ENCODE data around the gene UBE2J1.

Gene UBE2J1

GRCh38 chr6:89385156-89385667 is 32.7 kb upstream of the UBE2J1 start (continued):
- TF ChIP-seq, protein P1, sequence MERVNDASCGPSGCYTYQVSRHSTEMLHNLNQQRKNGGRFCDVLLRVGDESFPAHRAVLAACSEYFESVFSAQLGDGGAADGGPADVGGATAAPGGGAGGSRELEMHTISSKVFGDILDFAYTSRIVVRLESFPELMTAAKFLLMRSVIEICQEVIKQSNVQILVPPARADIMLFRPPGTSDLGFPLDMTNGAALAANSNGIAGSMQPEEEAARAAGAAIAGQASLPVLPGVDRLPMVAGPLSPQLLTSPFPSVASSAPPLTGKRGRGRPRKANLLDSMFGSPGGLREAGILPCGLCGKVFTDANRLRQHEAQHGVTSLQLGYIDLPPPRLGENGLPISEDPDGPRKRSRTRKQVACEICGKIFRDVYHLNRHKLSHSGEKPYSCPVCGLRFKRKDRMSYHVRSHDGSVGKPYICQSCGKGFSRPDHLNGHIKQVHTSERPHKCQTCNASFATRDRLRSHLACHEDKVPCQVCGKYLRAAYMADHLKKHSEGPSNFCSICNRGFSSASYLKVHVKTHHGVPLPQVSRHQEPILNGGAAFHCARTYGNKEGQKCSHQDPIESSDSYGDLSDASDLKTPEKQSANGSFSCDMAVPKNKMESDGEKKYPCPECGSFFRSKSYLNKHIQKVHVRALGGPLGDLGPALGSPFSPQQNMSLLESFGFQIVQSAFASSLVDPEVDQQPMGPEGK (CRISPR knock-in tag; IDR thresholded peaks at IDR 0.05; ENCODE audit: borderline replicate concordance), result no peak

- no peak for TF ChIP-seq CSDC2 (CRISPR knock-in tag; IDR thresholded peaks at IDR 0.05)
- TF ChIP-seq, protein P2, sequence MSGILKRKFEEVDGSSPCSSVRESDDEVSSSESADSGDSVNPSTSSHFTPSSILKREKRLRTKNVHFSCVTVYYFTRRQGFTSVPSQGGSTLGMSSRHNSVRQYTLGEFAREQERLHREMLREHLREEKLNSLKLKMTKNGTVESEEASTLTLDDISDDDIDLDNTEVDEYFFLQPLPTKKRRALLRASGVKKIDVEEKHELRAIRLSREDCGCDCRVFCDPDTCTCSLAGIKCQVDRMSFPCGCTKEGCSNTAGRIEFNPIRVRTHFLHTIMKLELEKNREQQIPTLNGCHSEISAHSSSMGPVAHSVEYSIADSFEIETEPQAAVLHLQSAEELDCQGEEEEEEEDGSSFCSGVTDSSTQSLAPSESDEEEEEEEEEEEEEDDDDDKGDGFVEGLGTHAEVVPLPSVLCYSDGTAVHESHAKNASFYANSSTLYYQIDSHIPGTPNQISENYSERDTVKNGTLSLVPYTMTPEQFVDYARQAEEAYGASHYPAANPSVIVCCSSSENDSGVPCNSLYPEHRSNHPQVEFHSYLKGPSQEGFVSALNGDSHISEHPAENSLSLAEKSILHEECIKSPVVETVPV (CRISPR knock-in tag; IDR thresholded peaks at IDR 0.05), result no peak
- TF ChIP-seq TOX (CRISPR knock-in tag; IDR thresholded peaks at IDR 0.05; ENCODE audit: borderline replicate concordance), result no peak
- no peak for TF ChIP-seq PPARA (CRISPR knock-in tag; IDR thresholded peaks at IDR 0.05; ENCODE audit: borderline replicate concordance)
- no peak for TF ChIP-seq POU6F1 (CRISPR knock-in tag; IDR thresholded peaks at IDR 0.05; ENCODE audit: borderline replicate concordance, low read depth)
- no peak for TF ChIP-seq ZNF565 (CRISPR knock-in tag; conservative IDR thresholded peaks at IDR 0.05; ENCODE audit: low read depth)
- TF ChIP-seq, protein P1 (CRISPR knock-in tag; IDR thresholded peaks at IDR 0.05; ENCODE audit: borderline replicate concordance), result no peak
- no peak for TF ChIP-seq BACH2 (CRISPR knock-in tag; IDR thresholded peaks at IDR 0.05; ENCODE audit: borderline replicate concordance)
- TF ChIP-seq ZFP30 (CRISPR knock-in tag; IDR thresholded peaks at IDR 0.05), result no peak
- no peak for TF ChIP-seq ISL1 (CRISPR knock-in tag; IDR thresholded peaks at IDR 0.05)
- TF ChIP-seq TSHZ2 (CRISPR knock-in tag; IDR thresholded peaks at IDR 0.05), result no peak
- no peak for ATAC-seq
Observed at GRCh38 chr6:89381031-89381430, 28.5 kb upstream of the UBE2J1 start.

- TF ChIP-seq ZFP30 (CRISPR knock-in tag; IDR thresholded peaks at IDR 0.05) (no peak), ZNF8 (CRISPR knock-in tag; IDR thresholded peaks at IDR 0.05) (no peak), BACH2 (CRISPR knock-in tag; IDR thresholded peaks at IDR 0.05; ENCODE audit: borderline replicate concordance) (no peak)
- no peak for ATAC-seq
Observed at GRCh38 chr6:89379281-89379680, 26.8 kb upstream of the UBE2J1 start.

- TF ChIP-seq ZNF8 (CRISPR knock-in tag; IDR thresholded peaks at IDR 0.05) (no peak), TSHZ2 (CRISPR knock-in tag; IDR thresholded peaks at IDR 0.05) (no peak), ZNF70 (CRISPR knock-in tag; IDR thresholded peaks at IDR 0.05) (no peak), ISL1 (CRISPR knock-in tag; IDR thresholded peaks at IDR 0.05) (no peak)
- TF ChIP-seq, protein P1 (CRISPR knock-in tag; IDR thresholded peaks at IDR 0.05; ENCODE audit: borderline replicate concordance), result no peak
- ATAC-seq, result no peak
Observed at GRCh38 chr6:89378628-89379027, 26.1 kb upstream of the UBE2J1 start.

Data from SK-N-SH treated with all-trans-retinoic acid at 6 μM for 48 hours (cell line).